OCI-LY7 (cell line): ENCODE data around the gene CFAP65. TPM values are rescaled to one million over a fixed set of nuclear protein-coding genes. Genes with fewer than 3 reads are reported as not detected.

Experiments used
- BruUV-seq: library from RNA; stranded (reverse); fragments of 400-500 nt; replicated peaks from 2 replicates; lab custom pipeline; 2021; lab: Mats Ljungman, UMichigan
- CTCF ChIA-PET: fragments of 300-600 bp; sonication (Branson Sonifier 250); formaldehyde crosslinking; loops from one replicate; lab custom pipeline; 2022; ENCODE audit warnings: antibody characterized with exemption; ENCODE audit not compliant: unreplicated experiment; lab: Charles Lee
- POLR2A ChIA-PET: fragments of 300-600 bp; sonication (Branson Sonifier 250); formaldehyde crosslinking; loops from one replicate; lab custom pipeline; 2022; ENCODE audit warnings: antibody characterized with exemption; lab: Charles Lee
- DNase-seq: peaks from one replicate; pipeline ENCODE4 v3.0.0-alpha.2; 2015; ENCODE audit warnings: low spot score
- H2AFZ ChIP-seq: fragments of 200-600 bp; sonication (generic), shearing (Covaris generic); 2 replicates; pipeline ENCODE4 v1.6.1; 2014; ENCODE audit warnings: mild to moderate bottlenecking, antibody characterized with exemption, low read length, moderate library complexity
- H3K27ac ChIP-seq: fragments of 200-600 bp; sonication (generic); 2 replicates; pipeline ENCODE4 v1.5.1; 2014; ENCODE audit warnings: mixed run types, low read depth, mild to moderate bottlenecking, moderate library complexity, low read length, inconsistent platforms; ENCODE audit not compliant: poor library complexity, severe bottlenecking
- H3K36me3 ChIP-seq: fragments of 200-600 bp; sonication (generic); 2 replicates; pipeline ENCODE4 v1.6.1; 2014; ENCODE audit warnings: mild to moderate bottlenecking, antibody characterized with exemption, low read length, moderate library complexity, mixed read lengths; ENCODE audit not compliant: insufficient read depth
- H3K4me1 ChIP-seq: fragments of 200-600 bp; sonication (generic); 2 replicates; pipeline ENCODE4 v1.5.1; 2014; ENCODE audit warnings: mild to moderate bottlenecking, low read length; ENCODE audit not compliant: insufficient read depth, poor library complexity, severe bottlenecking
- H3K4me2 ChIP-seq: fragments of 200-600 bp; sonication (generic); 2 replicates; pipeline ENCODE4 v1.6.1; 2014; ENCODE audit warnings: mild to moderate bottlenecking, low read length
- H3K4me3 ChIP-seq: fragments of 200-600 bp; sonication (generic); 2 replicates; pipeline ENCODE4 v1.5.1; 2014; ENCODE audit warnings: mild to moderate bottlenecking, low read depth, low read length; ENCODE audit not compliant: poor library complexity, severe bottlenecking
- H3K79me2 ChIP-seq: fragments of 200-600 bp; sonication (generic); 2 replicates; pipeline ENCODE4 v1.6.1; 2016; ENCODE audit warnings: low read depth, mild to moderate bottlenecking, low read length, moderate library complexity, mixed read lengths; ENCODE audit not compliant: insufficient read depth
- H3K9me2 ChIP-seq: fragments of 200-600 bp; sonication (generic); 2 replicates; pipeline ENCODE4 v1.6.1; 2016; ENCODE audit warnings: mild to moderate bottlenecking, low read length, mixed read lengths; ENCODE audit not compliant: insufficient read depth
- H3K9me3 ChIP-seq: fragments of 200-600 bp; sonication (generic); 2 replicates; pipeline ENCODE4 v1.6.1; 2014; ENCODE audit warnings: mild to moderate bottlenecking, mixed run types, low read length, mixed read lengths
- H4K20me1 ChIP-seq: fragments of 200-600 bp; sonication (generic); 2 replicates; pipeline ENCODE4 v1.6.1; 2014; ENCODE audit warnings: mild to moderate bottlenecking, antibody characterized with exemption, low read length, moderate library complexity, mixed read lengths; ENCODE audit not compliant: insufficient read depth
- CTCF ChIP-seq: fragments of 200-600 bp; sonication (generic); conservative IDR thresholded peaks from 2 replicates; pipeline ENCODE4 v1.5.1; 2014; ENCODE audit warnings: mild to moderate bottlenecking, antibody characterized with exemption, low read length, moderate library complexity, mixed read lengths
- EZH2phosphoT487 ChIP-seq: fragments of 200-600 bp; sonication (generic); IDR thresholded peaks from 2 replicates; pipeline ENCODE4 v1.6.1; 2018; ENCODE audit warnings: low read depth, borderline replicate concordance, mild to moderate bottlenecking, mixed run types, antibody characterized with exemption, low read length, moderate library complexity, mixed read lengths
- intact Hi-C: fragments of 100-400 bp; cut with micrococcal nuclease; formaldehyde crosslinking; loops from one replicate; pipeline ENCODE4 v1.10.0; 2022; ENCODE audit not compliant: unreplicated experiment
- total RNA-seq, 2 experiments: library from RNA; depleted of rRNA in 1 of 2; stranded (reverse); fragments of >200 nt in 1 of 2; shearing (Covaris generic) in 1 of 2; gene quantifications; 2 replicates each; pipeline ENCODE4 v1.2.3, GENCODE V29; 2014 to 2022

CFAP65 gene
- total RNA-seq, 2 experiments from 2014 or later: not detected

- Histone ChIP-seq H4K20me1 (no peaks in the 10 kb centered on the region), H3K9me2 (no peaks in the 10 kb centered on the region), H3K4me2 (no peak within 1 kb of the TSS), H3K36me3 (no peaks in the 10 kb centered on the region), H3K27ac (no peak within 1 kb of the TSS), H3K79me2 (no peaks in the 10 kb centered on the region), H3K4me1 (no peaks in the 10 kb centered on the region), H3K9me3 (no peaks in the 10 kb centered on the region), H2AFZ (no peak within 1 kb of the TSS), H3K4me3 (no peak within 1 kb of the TSS)
- BruUV-seq: no TSS peak
- ChIA-PET CTCF (no interaction called here), POLR2A (interaction anchor here (1.6 kb wide), 1 partner anchor 19 kb away, joined by 3 read pairs; no protein-coding TSS in a partner anchor)
- TF ChIP-seq EZH2phosphoT487 (no peak), CTCF (no peak)
- intact Hi-C loops: no loop called here
- no peak for DNase-seq
Observed at GRCh38 chr2:219060821-219061791, 19.8 kb upstream of the CFAP65 start, which contains the start of gene IHH. IHH (minus strand) TSS chr2:219060921; CDS start chr2:219060467, 454 bp downstream.

- no peaks in the 10 kb centered on the region for H3K79me2 ChIP-seq
- no peak overlapping the region for H3K4me2 ChIP-seq
- intact Hi-C loops: loop anchor here (2.0 to 5.0 kb wide), 2 partner anchors 42 to 235 kb away; no protein-coding TSS in a partner anchor
- no TSS peak for BruUV-seq
- H3K9me2 ChIP-seq: no peaks in the 10 kb centered on the region
- no peak overlapping the region for H2AFZ ChIP-seq
- no peaks in the 10 kb centered on the region for H4K20me1 ChIP-seq
- H3K36me3 ChIP-seq: no peaks in the 10 kb centered on the region
- no peak for DNase-seq
- ChIA-PET CTCF (no interaction called here), POLR2A (no interaction called here)
- no peaks in the 10 kb centered on the region for H3K4me1 ChIP-seq
- no peak overlapping the region for H3K4me3 ChIP-seq
- TF ChIP-seq CTCF (no peak), EZH2phosphoT487 (no peak)
- H3K9me3 ChIP-seq: no peaks in the 10 kb centered on the region
- H3K27ac ChIP-seq: no peak overlapping the region
Observed at GRCh38 chr2:219059725-219060682, 18.7 kb upstream of the CFAP65 start.
